GM19240 (cell line): ENCODE results near the gene OR4D9.
"Not testable (repeated sequence)": the region's sequence is repeated elsewhere in the genome, so short reads cannot be mapped to it uniquely, and the experiment has no call there.

Experiments
- DNase-seq: peaks from one replicate; pipeline ENCODE4 v3.0.0; 2011; ENCODE audit warnings: low spot score; ENCODE audit not compliant: insufficient read length

Gene OR4D9

GRCh38 chr11:59510941-59511589, at the start of gene OR4D9:
Gene OR4D9, plus strand, starts transcription at chr11:59511539. Its CDS starts 3,374 bp downstream, at chr11:59514913.
- no peak for DNase-seq

GRCh38 chr11:59463190-59463641, 48.1 kb upstream of the OR4D9 start:
- DNase-seq, result no peak

- DNase-seq, result no peak
Observed at GRCh38 chr11:59473015-59473414, 38.3 kb upstream of the OR4D9 start, which contains the start of gene OR4D10. Gene OR4D10, plus strand, starts transcription at chr11:59473315. Its CDS starts 4,115 bp downstream, at chr11:59477430.

GRCh38 chr11:59475176-59475575, 36.2 kb upstream of the OR4D9 start:
- DNase-seq, result no peak

- DNase-seq, result no peak
Observed at GRCh38 chr11:59479906-59480305, 31.4 kb upstream of the OR4D9 start.

- no peak for DNase-seq
Observed at GRCh38 chr11:59480359-59480758, 31.0 kb upstream of the OR4D9 start.

GRCh38 chr11:59501931-59502330, 9.4 kb upstream of the OR4D9 start:
- DNase-seq, result no peak

GRCh38 chr11:59503276-59503675, 8.1 kb upstream of the OR4D9 start, which contains the start of gene OR4D11:
Gene OR4D11, plus strand, starts transcription at chr11:59503576. Its CDS starts 0 bp downstream, at chr11:59503576.
- DNase-seq, result no peak

GRCh38 chr11:59511675-59512074, 336 bp downstream of the OR4D9 start:
- DNase-seq, result no peak

- DNase-seq, result not testable (repeated sequence)
Observed at GRCh38 chr11:59520139-59520538, 8.8 kb downstream of the OR4D9 start.

GRCh38 chr11:59520741-59521140, 9.4 kb downstream of the OR4D9 start:
- no peak for DNase-seq

- no peak for DNase-seq
Observed at GRCh38 chr11:59523541-59523940, 12.2 kb downstream of the OR4D9 start.

- no peak for DNase-seq
Observed at GRCh38 chr11:59528711-59529110, 17.4 kb downstream of the OR4D9 start.

- no peak for DNase-seq
Observed at GRCh38 chr11:59532620-59533019, 21.3 kb downstream of the OR4D9 start.

GRCh38 chr11:59534676-59535075, 23.3 kb downstream of the OR4D9 start:
- DNase-seq, result no peak

- no peak for DNase-seq
Observed at GRCh38 chr11:59542142-59542810, 30.9 kb downstream of the OR4D9 start.

- DNase-seq, result not testable (repeated sequence)
Observed at GRCh38 chr11:59543713-59544112, 32.4 kb downstream of the OR4D9 start.

GRCh38 chr11:59544869-59545178, 33.5 kb downstream of the OR4D9 start:
- no peak for DNase-seq

GRCh38 chr11:59545179-59546020, 34.1 kb downstream of the OR4D9 start:
- DNase-seq, result no peak

- not testable (repeated sequence) for DNase-seq
Observed at GRCh38 chr11:59547605-59548308, 36.4 kb downstream of the OR4D9 start.

GRCh38 chr11:59548309-59548656, 36.9 kb downstream of the OR4D9 start:
- no peak for DNase-seq
